Fibroblast of upper back skin (primary cell): Measurements from ENCODE around the gene BBX.

Experiments
- DNase-seq: peaks from one replicate; pipeline ENCODE4 v3.0.0-alpha.2; 2013

BBX gene

GRCh38 chr3:107848351-107848915 lies 325.7 kb downstream of the BBX start:
- DNase-seq, result no peak

- no peak for DNase-seq
Observed at GRCh38 chr3:107850681-107851080, 327.9 kb downstream of the BBX start.

- no peak for DNase-seq
Observed at GRCh38 chr3:107853821-107854220, 331.1 kb downstream of the BBX start.

- DNase-seq, result no peak
Observed at GRCh38 chr3:107854733-107855132, 332.0 kb downstream of the BBX start.

- peak; percentile 9 for DNase-seq
Observed at GRCh38 chr3:107855710-107856109, 332.9 kb downstream of the BBX start.

- DNase-seq, result no peak
Observed at GRCh38 chr3:107857854-107858253, 335.1 kb downstream of the BBX start.

- DNase-seq, result no peak
Observed at GRCh38 chr3:107858876-107859275, 336.1 kb downstream of the BBX start.
